NCI-H1092 treated with DMSO at 0.1 percent for 48 hours (cell line): Measurements from ENCODE around the gene STPG4.
"Not testable (repeated sequence)": the region's sequence is repeated elsewhere in the genome, so short reads cannot be mapped to it uniquely, and the experiment has no call there.

Experiments
- DNase-seq: peaks from one replicate; lab custom pipeline; 2025; lab: John Stamatoyannopoulos, UW

Gene STPG4

DNA sequence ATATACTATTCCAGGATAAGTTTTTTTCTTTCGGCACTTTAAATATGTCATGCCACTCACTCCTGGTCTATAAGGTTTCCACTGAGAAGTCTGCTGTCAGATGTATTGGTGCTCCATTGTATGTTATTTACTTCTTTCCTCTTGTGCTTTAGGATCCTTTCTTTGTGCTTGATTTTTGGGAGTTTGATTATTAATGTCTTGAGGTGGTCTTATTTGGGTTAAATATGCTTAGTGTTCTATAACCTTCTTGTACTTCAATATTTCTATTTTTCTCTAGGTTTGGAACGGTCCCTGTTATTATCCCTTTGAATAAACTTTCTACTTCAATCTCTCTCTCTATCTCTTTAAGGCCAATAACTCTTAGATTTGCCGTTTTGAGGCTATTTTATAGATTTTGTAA, 28.3 kb downstream of the STPG4 start:
- DNase-seq, result no peak

DNA sequence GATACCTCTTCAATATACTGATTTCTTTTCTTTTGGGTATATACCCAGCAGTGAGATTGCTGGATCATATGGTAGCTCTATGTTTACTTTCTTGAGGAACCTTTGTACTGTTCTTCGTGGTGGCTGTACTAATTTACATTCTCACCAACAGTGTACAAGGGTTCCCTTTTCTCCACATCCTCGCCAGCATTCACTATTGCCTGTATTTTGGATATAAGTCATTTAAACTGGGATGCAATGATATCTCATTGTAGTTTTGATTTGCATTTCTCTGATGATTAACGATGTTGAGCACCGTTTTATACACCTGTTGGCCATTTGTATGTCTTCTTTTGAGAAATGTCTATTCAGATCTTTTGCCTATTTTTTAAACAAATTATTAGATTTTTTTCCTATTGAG, 30.4 kb downstream of the STPG4 start:
- not testable (repeated sequence) for DNase-seq

DNA sequence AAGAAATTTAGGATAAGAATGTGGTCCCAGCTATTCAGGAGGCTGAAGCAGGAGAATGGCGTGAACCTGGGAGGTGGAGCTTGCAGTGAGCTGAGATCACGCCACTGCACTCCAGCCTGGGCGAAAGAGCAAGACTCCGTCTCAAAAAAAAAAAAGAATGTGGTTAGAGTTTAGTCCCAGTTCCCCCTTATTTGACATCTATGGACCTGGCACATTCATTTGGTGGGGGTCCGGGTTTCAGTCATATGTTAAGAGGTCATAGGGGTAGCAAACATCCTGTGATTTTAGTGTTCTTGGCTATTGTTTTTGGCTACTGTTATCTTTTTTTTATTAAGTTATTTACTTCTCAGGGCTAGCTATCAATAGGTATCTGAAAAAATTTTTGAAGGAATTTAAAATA, 34.7 kb downstream of the STPG4 start:
- DNase-seq, result not testable (repeated sequence)

DNA sequence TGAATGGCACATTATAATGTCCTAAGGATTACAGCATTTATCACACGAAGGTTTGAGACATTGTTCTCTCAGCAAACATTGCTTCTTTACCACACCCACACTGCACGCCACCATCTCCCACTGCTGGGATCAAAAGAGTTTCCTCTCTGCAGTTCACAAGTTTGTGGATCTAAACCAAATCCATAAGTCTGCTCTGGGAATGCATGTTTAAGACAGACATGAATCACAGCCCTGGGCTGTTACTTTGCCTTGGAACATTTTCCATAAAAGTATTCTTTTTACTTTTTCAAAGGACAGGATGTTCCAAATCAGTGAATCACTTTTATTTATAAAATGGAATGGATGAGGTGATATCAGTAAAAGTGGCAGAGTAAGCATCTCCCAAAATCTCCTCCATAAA, 36.1 kb downstream of the STPG4 start:
- DNase-seq, result no peak

DNA sequence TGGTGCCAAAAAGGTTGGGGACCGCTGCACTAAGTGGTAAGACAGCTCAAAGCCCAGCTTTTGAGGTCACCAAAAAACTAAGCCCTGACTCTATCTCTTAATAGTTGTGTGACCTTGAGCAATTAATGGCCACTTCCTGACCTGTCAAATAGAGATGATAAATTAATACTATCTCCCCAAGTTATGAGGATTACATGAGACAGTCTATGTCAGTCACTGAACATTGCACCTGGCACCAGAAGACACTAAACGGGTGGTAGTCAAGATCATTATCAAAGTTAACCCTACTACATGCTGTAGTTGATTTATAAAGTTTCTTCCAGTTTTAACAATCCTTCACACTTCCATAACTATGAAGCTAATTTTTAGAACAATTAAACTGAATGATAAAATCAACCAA, 36.5 kb downstream of the STPG4 start:
- DNase-seq, result no peak

DNA sequence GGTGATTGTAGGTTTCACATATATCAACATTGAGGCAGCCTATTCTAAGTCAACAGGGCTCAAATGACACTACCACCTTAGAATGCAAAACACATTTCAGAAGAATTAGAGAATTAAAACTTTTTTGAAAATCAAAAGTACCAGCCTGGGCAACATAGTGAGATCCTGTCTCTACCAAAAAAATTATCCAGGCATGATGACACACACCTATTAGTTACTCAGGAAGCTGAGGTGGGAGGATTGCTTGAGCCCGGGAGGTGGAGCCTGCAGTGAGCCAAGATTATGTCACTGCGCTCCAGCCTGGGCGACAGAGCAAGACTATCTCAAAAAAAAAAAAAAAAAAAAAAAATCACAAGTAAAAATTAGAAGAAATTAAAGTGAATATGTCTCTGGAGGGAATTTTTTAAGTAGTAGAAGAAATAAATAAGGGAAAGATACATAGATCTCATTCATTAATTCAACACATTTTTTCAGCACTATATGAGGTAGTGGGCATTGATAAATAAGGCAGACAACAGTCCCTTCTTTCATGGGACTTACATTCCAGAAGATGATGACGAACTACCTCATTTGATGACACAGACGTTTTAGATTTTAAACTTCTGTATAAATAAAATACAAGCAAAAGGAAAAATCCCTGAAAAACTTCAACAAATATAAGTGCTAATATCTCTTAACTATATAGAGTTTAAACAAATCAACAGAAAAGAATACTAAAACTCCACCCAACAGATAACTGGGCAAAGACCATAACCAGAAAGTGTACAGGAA, 42.3 kb downstream of the STPG4 start:
- no peak for DNase-seq

DNA sequence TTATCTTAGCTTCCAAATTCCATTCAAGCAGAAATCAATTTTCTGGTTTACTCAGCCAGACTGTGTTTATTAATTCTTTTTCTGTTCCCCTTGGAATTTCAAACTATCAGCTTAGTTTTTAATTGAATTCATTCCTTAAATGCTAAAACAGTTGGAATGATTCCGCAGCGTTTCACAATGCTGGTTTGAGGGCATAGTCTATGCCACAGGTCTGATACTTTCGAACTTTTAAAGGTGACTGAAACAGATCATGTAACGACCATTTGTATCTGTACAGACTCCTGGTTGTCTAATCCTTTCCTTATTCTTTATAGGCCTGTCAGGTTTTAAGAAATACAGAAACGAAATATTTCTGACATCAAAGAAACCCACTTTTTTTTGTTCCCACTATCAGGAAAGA, 45.4 kb downstream of the STPG4 start:
- no peak for DNase-seq

DNA sequence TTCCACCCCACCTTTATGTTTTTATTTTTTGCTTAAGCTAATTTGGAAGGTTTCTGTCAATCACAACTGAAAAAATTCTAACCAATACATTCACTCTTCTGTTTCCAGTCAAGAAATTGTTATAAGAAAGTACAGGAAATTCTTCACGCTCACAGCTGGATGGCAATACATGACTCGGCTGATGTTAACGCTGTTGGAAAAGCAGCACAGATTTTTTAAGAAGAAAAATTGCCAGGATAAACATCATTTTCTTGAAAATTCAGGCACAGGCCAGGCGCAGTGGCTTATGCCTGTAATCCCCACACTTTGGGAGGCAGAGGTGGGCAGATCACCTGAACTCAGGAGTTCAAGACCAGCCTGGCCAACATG, 46.1 kb downstream of the STPG4 start:
- no peak for DNase-seq

DNA sequence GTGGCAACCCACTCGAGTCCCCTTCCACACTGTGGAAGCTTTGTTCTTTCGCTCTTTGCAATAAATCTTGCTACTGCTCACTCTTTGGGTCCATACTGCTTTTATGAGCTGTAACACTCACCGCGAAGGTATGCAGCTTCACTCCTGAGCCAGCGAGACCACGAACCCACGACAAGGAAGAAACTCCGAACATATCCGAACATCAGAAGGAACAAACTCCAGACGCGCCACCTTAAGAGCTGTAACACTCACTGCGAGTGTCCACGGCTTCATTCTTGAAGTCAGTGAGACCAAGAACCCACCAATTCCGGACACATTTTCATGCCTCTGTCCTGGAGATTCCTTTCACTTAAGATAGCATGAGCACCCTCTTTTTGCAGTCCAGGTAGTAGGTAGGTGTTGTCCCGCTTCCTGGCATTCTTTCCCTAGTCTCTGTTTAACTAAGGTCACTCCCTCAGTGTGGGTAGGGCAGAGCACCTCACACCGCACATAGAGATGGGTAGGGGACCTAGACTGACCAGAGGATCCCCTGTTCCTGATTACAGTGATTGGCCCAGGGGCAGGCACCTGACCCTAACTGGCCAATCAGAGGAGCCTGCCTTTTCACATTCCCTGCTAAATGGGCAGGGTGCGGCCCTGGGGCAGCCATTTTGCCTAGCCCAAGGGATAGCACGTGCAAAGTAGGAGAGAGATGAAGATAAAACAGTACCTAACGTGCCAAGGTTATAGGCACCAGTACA, 46.7 kb downstream of the STPG4 start:
- DNase-seq, result not testable (repeated sequence)

DNA sequence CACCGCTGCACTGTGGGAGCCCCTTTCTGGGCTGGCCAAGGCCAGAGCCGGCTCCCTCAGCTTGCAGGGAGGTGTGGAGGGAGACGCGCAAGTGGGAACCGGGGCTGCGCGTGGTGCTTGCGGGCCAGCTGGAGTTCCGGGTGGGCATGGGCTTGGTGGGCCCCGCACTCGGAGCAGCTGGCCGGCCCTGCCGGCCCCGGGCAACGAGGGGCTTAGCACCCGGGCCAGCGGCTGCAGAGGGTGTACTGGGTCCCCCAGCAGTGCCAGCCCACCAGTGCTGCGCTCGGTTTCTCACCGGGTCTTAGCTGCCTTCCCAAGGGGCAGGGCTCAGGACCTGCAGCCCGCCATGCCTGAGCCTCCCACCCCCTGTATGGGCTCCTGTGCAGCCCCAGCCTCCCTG, 47.9 kb downstream of the STPG4 start:
- not testable (repeated sequence) for DNase-seq

DNA sequence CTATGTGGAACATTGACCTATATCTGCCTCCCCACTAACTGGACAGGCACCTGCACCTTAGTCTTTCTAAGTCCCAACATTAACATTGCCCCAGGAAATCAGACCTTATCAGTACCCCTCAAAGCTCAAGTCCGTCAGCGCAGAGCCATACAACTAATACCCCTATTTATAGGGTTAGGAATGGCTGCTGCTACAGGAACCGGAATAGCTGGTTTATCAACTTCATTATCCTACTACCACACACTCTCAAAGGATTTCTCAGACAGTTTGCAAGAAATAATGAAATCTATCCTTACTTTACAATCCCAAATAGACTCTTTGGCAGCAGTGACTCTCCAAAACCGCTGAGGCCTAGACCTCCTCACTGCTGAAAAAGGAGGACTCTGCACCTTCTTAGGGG, 48.9 kb downstream of the STPG4 start:
- DNase-seq, result not testable (repeated sequence)

DNA sequence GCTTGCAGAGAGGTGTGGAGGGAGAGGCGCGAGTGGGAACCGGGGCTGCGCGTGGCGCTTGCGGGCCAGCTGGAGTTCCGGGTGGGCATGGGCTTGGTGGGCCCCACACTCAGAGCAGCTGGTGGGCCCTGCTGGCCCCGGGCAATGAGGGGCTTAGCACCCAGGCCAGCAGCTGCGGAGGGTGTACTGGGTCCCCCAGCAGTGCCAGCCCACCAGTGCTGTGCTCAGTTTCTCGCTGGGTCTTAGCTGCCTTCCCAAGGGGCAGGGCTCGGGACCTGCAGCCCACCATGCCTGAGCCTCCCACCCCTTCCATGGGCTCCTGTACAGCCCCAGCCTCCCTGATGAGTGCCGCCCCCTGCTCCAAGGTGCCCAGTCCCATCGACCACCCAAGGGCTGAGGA, 55.4 kb downstream of the STPG4 start:
- DNase-seq, result not testable (repeated sequence)

DNA sequence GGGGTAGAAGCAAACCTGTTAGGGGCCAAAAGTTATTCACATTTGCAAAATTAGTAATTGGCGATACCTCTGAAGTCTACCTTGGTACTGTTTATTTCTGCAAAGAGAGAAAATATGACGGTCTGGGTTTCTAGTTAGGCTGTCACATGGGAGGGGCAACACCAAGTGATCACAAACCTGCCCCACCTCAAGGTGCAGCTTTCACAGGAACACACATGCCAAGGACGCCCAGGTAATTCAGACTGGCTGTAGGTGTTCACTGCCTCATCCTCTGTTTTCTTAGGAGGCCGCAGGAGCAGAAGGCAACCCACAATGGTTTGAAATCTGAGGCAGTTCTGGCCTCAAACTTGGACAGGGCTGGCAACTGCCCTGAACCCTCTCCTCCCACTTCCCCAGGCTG, 56.2 kb downstream of the STPG4 start:
- no peak for DNase-seq

DNA sequence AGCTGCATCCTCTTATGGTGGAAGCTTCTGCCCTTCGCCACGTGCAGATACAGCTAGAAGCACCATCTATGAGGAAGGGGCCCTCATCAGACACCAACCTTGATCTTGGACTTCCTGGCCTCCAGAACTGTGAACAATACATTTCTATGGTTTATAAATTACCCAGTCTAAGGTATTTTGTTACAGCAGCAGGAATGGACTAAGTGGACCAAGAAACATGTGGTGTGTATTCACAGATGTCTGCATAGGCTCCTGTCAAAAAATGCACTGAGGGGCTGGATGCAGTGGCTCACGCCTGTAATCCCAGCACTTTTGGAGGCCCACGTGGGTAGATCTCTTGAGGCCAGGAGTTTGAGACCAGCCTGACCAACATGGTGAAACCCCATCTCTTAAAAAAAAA, 57.5 kb downstream of the STPG4 start:
- no peak for DNase-seq

DNA sequence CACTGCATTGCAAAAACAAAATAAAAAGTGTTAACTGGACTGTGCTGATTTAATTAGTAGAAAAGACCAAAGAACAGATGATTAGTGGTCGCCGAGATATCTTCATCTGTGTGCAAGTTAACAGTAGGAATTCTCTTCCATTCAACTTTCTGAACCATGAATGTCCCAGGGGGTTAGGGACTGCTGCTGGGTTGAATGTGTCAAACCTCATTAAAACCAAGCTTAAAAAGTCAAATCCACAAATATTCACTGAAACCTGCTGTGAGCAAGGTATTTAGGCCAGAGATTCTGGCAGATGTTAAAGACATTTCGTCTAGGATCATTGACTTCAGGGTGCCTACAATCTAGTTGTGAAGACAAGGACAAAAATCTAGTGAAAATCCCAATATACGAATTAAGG, 58.7 kb downstream of the STPG4 start:
- DNase-seq, result no peak

DNA sequence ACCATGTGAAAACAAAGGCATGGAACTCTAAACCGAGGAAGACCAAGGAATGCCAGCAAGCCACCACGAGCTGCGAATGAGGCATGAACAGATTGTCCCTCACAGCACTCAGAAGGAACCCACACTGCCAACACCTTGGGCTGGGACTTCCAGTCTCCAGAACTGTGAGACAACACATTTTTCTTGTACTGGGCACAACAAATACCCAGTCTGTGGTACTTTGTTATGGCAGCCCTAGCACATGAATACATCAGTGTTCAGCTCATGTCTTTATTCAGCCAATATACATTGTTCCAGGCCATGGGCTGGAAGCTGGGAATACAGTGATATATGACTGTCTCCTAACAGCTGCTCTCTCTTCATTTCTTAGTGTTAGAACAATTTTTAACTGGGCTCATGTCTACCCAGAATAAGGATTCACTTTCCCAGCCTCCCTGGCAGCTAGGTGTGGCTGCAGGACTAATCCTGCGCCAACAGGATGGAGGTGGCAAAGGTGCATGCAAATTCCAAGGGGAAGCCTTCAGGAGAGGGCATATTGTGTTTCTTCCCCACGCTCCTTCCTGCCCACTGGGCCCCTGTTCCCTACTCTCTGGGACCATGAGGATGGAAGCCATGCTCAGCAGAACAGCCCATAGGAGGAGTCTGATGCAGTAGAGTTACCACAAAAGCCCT, 59.6 kb downstream of the STPG4 start:
- DNase-seq, result no peak

DNA sequence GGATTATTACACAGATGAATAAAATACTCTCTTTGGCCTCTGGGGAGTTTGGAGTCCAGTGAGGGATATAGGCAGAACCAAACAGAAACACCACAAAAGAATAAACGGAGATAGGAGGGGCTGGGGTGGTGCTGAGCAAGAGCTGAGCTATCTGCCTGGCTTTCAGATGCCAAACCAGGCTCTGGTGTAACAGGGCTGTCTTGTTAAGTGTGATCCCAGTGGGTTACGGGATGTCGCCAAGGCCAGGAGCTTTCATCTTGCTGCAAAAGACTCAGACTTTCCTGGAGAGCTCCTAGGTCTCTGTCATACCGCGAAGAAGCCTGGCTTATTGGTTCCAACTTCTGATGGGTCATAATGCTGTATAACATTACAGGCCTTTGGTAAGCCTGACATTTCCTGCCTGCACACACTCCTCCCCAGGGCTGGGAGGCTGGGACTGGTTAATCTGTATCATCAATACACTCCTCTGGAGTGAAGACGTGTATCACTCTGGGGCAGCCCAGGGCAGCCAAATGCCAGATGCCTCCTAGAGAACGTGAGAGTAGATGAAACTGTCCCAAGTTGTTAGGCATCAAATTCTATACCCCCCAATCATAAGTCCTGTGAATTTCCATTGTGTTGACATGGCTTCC, 60.5 kb downstream of the STPG4 start:
- DNase-seq, result no peak

DNA sequence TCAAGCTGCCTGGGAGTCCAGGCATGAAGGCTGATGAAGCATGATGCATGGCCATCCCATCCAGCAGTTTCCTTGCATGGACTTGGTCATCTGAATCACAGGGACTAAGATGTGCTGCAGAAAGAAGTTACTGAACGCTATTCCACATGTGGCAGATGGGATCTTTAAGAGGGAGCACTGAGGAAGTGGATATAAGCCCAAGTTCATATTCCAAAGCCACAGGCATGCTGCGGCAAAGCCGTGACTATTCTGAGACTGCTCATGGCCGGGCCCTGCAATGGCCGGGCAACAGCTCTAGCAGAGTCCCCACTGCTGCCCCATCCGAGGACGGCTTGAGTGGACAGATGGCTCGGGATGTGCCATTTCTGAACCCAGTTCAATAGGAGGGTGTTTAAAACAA, 61.5 kb downstream of the STPG4 start:
- DNase-seq, result no peak

DNA sequence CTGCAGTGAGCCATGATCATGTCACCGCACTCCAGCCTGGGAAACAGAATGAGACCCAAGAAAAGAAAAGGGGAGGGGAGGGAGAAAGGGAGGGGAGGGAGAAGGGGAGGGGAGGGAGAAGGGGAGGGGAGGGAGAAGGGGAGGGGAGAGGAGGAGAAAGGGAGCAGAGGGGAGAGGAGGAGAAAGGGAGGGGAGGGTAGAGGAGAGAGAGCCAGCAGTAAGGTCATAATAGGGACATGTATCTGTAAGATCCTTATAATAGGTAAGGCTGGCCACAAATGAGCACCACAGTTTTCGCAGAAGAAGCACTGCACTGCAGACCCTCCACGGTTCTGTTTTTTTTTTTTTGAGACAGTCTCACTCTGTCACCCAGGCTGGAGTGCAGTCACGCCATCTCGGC, 62.6 kb downstream of the STPG4 start:
- DNase-seq, result no peak

DNA sequence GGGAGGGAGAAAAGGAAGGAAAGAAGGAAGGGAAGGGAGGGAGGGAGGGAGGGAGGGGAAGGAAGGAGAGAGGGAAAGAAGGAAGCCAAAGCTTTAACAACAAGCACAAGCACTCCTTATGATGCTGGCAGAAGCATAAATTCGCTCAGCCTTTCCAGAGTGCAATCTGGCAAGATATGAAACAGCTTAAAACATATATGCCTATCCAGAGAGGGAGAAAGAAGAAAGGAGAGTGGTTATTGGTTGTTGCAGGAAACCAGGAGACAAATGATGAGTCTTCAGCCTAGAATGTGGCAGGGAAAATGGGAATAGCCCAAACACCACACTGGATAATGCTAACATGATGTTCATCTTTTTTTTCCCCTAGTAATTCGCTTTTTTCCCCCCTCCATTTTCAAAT, 64.0 kb downstream of the STPG4 start:
- no peak for DNase-seq

DNA sequence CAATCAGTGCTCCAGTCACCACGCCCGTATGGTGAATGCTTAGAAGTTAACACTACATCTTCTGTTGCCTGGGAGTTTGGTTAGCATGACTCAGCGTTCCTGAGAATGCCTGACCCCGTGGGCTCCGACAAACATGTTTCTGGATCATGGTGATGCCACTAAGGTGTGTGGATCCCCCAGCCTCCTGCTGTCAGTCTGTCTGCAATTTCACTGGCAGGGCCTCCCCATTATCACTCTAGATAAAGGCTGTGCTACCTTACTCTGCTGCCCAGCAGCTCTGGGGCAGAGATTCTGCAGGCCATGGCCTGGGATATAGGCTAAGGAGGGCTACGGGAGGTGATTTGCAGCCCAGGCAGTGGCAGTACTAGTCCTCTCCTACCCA, 66.0 kb downstream of the STPG4 start:
- no peak for DNase-seq

DNA sequence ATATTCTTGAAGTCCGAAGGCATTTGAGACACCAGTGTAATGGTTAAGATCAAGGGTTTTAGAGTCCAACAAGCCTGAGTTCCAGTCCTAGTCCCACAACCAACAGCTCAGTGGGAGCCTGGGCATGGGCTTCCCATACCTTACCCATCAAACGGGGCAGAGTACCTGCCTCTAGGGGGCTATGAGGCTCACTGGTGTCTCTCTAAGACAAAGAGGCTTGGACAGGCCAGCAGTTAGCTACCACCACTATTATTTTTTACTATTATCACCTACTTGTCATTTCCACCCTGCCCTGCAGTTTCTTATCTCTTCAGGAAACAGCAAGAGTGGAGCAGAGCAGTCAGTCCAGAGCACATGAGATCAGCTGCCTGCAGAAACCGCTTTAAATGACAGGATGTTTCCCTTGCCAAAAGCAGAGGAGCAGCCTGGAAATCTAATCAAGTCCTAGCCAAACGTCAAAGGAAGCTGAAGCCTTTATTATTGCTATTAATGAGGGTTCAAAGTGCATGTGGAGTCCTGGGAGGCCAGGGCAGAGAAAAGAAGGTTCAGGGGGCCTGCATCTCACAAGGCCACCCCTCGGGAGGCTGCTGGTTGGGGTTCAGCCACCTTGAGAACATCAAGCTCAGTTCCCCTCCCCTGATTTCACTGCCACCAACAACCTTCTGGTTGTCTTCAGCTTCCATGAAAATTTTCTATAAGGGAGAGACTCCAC, 66.6 kb downstream of the STPG4 start:
- DNase-seq, result no peak
